HepG2 (cell line): ENCODE results near the gene ZKSCAN1. TPM values are rescaled to one million over a fixed set of nuclear protein-coding genes. Genes with fewer than 3 reads are reported as not detected.

Experiments
- ARID4A ChIP-seq: sonication (generic); formaldehyde crosslinking; IDR thresholded peaks from 2 replicates; pipeline ENCODE4 v1.5.0; 2020; ENCODE audit warnings: mild to moderate bottlenecking, missing genetic modification reagents, borderline replicate concordance
- HDAC2 ChIP-seq: sonication (generic); formaldehyde crosslinking; IDR thresholded peaks from 2 replicates; pipeline ENCODE4 v1.4.0; 2020; ENCODE audit warnings: missing genetic modification reagents
- HHEX ChIP-seq: IDR thresholded peaks from 2 replicates; pipeline ENCODE4 v1.6.1; 2016; ENCODE audit warnings: control low read depth
- REL ChIP-seq: sonication (generic); formaldehyde crosslinking; conservative IDR thresholded peaks from 2 replicates; pipeline ENCODE4 v1.8.0; 2022; ENCODE audit warnings: mild to moderate bottlenecking, missing genetic modification reagents, moderate library complexity
- SAP130 ChIP-seq: IDR thresholded peaks from 2 replicates; pipeline ENCODE4 v1.6.1; 2016; ENCODE audit warnings: low read depth
- SCMH1 ChIP-seq: sonication (generic); formaldehyde crosslinking; IDR thresholded peaks from 2 replicates; pipeline ENCODE4 v1.9.0; 2021; ENCODE audit warnings: missing genetic modification reagents, mild to moderate bottlenecking, borderline replicate concordance
- TCF7L2 ChIP-seq: IDR thresholded peaks from 2 replicates; pipeline ENCODE4 v1.6.1; 2011; ENCODE audit warnings: mild to moderate bottlenecking, low read depth, low read length, moderate library complexity
- ZNF335 ChIP-seq: sonication (generic); formaldehyde crosslinking; IDR thresholded peaks from 2 replicates; pipeline ENCODE4 v1.4.0; 2020; ENCODE audit warnings: missing genetic modification reagents
- ZNF33B ChIP-seq: sonication (generic); formaldehyde crosslinking; IDR thresholded peaks from 2 replicates; pipeline ENCODE4 v1.5.1; 2020; ENCODE audit warnings: mild to moderate bottlenecking, missing genetic modification reagents
- ZNF609 ChIP-seq: sonication (generic); formaldehyde crosslinking; IDR thresholded peaks from 2 replicates; pipeline ENCODE4 v1.4.0; 2020; ENCODE audit warnings: mild to moderate bottlenecking, missing genetic modification reagents, borderline replicate concordance
- ZNF678 ChIP-seq: sonication (generic); formaldehyde crosslinking; IDR thresholded peaks from 2 replicates; pipeline ENCODE4 v1.4.0; 2020; ENCODE audit warnings: mild to moderate bottlenecking, missing genetic modification reagents
- polyA plus RNA-seq, 8 experiments: library from polyadenylated mRNA; depleted of rRNA in 3 of 8; stranded (reverse) in 7 of 8; unstranded in 1 of 8; fragments of >200 nt; fragmentation: Illumina TruSeq in 4 of 8; extraction: Trizol in 4 of 8; gene quantifications; 2 replicates each; pipeline versions ENCODE4 v1.2.1 to v1.2.3, GENCODE V29; 2011 to 2016; ENCODE audit warnings: low read depth in 4 of 8, missing spikeins in 1 of 8, mixed read lengths in 1 of 8; ENCODE audit not compliant: insufficient read depth in 1 of 8
- total RNA-seq, 5 experiments: library from RNA; depleted of rRNA; stranded (reverse); fragments of >200 nt; fragmentation: Illumina TruSeq; extraction: Trizol; gene quantifications; 2 replicates each; pipeline ENCODE4 v1.2.3, GENCODE V29; 2016; ENCODE audit warnings: low read depth in 1 of 5
- TF ChIP-seq, protein P1 (sequence below): fragments of 450-650 bp; IDR thresholded peaks from 2 replicates; pipeline ENCODE4 v1.6.1; 2017; ENCODE audit warnings: mild to moderate bottlenecking
- TF ChIP-seq, protein P2 (sequence below): sonication (generic); formaldehyde crosslinking; IDR thresholded peaks from 2 replicates; pipeline ENCODE4 v1.4.0; 2020; ENCODE audit warnings: mild to moderate bottlenecking, missing genetic modification reagents
- TF ChIP-seq, protein P3 (sequence below): sonication (generic); formaldehyde crosslinking; IDR thresholded peaks from 2 replicates; pipeline ENCODE4 v1.5.0; 2020; ENCODE audit warnings: mild to moderate bottlenecking, missing genetic modification reagents

ZKSCAN1 gene
- total and polyA plus RNA-seq, 2 of the 13 experiments (the other 11 are each of a cell fraction or from before 2014, with no cell fraction given) = 46.4 to 60.6 TPM

- TF ChIP-seq, protein P1, sequence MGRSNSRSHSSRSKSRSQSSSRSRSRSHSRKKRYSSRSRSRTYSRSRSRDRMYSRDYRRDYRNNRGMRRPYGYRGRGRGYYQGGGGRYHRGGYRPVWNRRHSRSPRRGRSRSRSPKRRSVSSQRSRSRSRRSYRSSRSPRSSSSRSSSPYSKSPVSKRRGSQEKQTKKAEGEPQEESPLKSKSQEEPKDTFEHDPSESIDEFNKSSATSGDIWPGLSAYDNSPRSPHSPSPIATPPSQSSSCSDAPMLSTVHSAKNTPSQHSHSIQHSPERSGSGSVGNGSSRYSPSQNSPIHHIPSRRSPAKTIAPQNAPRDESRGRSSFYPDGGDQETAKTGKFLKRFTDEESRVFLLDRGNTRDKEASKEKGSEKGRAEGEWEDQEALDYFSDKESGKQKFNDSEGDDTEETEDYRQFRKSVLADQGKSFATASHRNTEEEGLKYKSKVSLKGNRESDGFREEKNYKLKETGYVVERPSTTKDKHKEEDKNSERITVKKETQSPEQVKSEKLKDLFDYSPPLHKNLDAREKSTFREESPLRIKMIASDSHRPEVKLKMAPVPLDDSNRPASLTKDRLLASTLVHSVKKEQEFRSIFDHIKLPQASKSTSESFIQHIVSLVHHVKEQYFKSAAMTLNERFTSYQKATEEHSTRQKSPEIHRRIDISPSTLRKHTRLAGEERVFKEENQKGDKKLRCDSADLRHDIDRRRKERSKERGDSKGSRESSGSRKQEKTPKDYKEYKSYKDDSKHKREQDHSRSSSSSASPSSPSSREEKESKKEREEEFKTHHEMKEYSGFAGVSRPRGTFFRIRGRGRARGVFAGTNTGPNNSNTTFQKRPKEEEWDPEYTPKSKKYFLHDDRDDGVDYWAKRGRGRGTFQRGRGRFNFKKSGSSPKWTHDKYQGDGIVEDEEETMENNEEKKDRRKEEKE = no peak
- peak; percentile 77 for TF ChIP-seq ZNF335 (CRISPR knock-in tag)
- no peak for TF ChIP-seq ZNF678 (CRISPR knock-in tag)
- no peak; the same call in 1 of the 2 replicates for TF ChIP-seq ZNF609 (CRISPR knock-in tag)
- TF ChIP-seq SAP130 = peak; percentile 94
- peak; percentile 82; the same call in 1 of the 2 replicates for TF ChIP-seq ARID4A
- TF ChIP-seq, protein P2, sequence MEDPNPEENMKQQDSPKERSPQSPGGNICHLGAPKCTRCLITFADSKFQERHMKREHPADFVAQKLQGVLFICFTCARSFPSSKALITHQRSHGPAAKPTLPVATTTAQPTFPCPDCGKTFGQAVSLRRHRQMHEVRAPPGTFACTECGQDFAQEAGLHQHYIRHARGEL = no peak
- peak; percentile 54 for TF ChIP-seq HDAC2
- TF ChIP-seq SCMH1 (CRISPR knock-in tag) = no peak
- no peak for TF ChIP-seq TCF7L2
- TF ChIP-seq HHEX (CRISPR knock-in tag) = no peak
- no peak for TF ChIP-seq REL
- TF ChIP-seq ZNF33B (CRISPR knock-in tag) = no peak
- TF ChIP-seq, protein P3, sequence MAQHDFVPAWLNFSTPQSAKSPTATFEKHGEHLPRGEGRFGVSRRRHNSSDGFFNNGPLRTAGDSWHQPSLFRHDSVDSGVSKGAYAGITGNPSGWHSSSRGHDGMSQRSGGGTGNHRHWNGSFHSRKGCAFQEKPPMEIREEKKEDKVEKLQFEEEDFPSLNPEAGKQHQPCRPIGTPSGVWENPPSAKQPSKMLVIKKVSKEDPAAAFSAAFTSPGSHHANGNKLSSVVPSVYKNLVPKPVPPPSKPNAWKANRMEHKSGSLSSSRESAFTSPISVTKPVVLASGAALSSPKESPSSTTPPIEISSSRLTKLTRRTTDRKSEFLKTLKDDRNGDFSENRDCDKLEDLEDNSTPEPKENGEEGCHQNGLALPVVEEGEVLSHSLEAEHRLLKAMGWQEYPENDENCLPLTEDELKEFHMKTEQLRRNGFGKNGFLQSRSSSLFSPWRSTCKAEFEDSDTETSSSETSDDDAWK = no peak
These were observed at the start of gene ZKSCAN1 (continued) for GRCh38 chr7:100015232-100016214.
